ENCODE data around the gene SRD5A2.

Gene SRD5A2

DNA sequence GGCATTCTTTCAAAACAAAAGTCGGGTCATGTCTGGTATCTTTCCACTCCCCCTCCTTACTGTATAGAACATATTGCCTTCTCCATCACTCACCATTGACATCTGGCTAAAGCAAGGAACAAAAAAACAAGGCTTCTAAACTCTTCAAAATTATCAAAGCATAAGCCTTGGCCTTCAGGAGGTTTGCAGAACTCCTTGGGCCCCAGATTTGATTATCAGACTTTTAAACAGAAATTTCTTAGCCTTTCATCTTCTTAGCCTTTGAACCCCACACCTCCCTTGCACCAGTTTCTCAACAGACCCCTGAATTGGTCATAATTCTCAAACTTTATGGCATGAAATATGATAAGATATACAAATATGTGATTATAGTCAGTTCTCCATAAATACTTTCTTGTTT is 106.4 kb downstream of the SRD5A2 start:
- H3K27me3 Mint-ChIP-seq, result peaks cover 2% of the 10 kb centered on the region
- intact Hi-C loops (cut with micrococcal nuclease), result no loop called here
- H3K36me3 Mint-ChIP-seq (ENCODE audit: low read depth), result no peaks in the 10 kb centered on the region
- H3K4me1 Mint-ChIP-seq (ENCODE audit: low read depth), result no peaks in the 10 kb centered on the region
- H3K9me3 Mint-ChIP-seq, result no peaks in the 10 kb centered on the region
- H3K4me3 Mint-ChIP-seq, result no peak overlapping the region
- H3K27ac Mint-ChIP-seq, result no peak overlapping the region
